GM23248 (cell line): ENCODE data around the gene MYO10.

Source experiments
- EZH2 ChIP-seq: fragments of 200-600 bp; sonication (generic); IDR thresholded peaks from 2 replicates; pipeline ENCODE4 v1.6.1; 2018; ENCODE audit warnings: antibody characterized with exemption, mild to moderate bottlenecking; ENCODE audit not compliant: insufficient read depth, poor library complexity, severe bottlenecking
- EZH2phosphoT487 ChIP-seq: fragments of 200-600 bp; sonication (generic); IDR thresholded peaks from 2 replicates; pipeline ENCODE4 v1.6.1; 2018; ENCODE audit warnings: antibody characterized with exemption, moderate library complexity, mild to moderate bottlenecking, low read depth; ENCODE audit not compliant: insufficient read depth

DNA sequence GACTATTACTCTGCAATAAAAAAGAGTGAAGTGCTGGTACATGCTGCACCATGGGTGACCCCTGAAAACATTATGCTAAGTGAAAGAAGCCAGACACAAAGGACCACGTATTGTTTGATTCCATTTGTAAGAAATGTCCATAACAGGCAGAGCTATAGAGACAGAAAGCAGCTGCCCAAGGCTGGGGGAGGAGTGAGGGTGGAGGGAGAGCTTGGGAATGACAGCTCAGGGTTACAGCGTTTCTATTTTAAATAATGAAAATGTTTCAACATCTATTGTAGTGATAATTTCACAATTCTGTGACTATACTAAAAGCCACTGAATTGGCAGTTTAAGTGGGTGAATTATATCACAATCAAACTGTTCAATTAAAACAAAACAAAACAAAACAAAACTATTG, 81.7 kb downstream of the MYO10 start:
- TF ChIP-seq EZH2: no peak
- TF ChIP-seq EZH2phosphoT487: no peak
